Liver (tissue), 9 donors: ENCODE measurements around the gene PSMG1. TPM values are rescaled to one million over a fixed set of nuclear protein-coding genes. Genes with fewer than 3 reads are reported as not detected.
"Not testable (repeated sequence)": the region's sequence is repeated elsewhere in the genome, so short reads cannot be mapped to it uniquely, and the experiment has no call there.

Source experiments
- DNase-seq: peaks from one replicate; pipeline ENCODE4 v3.0.0-alpha.2; 2017; ENCODE audit warnings: low spot score
- H3K27ac ChIP-seq, 2 donors: one replicate each; pipeline ENCODE4 v1.7.0; 2013; ENCODE audit warnings: inconsistent platforms in 2 of 2, low read length in 2 of 2, control low read depth in 1 of 2, low read depth in 1 of 2, mild to moderate bottlenecking in 1 of 2
- H3K27me3 ChIP-seq, 4 donors: one replicate each; pipeline versions ENCODE4 v1.6.1 to v1.7.0; 2013; ENCODE audit warnings: low read length in 3 of 4, inconsistent platforms in 1 of 4, mild to moderate bottlenecking in 1 of 4, moderate library complexity in 1 of 4; ENCODE audit not compliant: control insufficient read depth in 4 of 4, insufficient read depth in 4 of 4
- H3K36me3 ChIP-seq, 4 donors: one replicate each; pipeline versions ENCODE4 v1.6.1 to v1.7.0; 2013; ENCODE audit warnings: low read length in 3 of 4, mild to moderate bottlenecking in 3 of 4, low read depth in 1 of 4, moderate library complexity in 1 of 4; ENCODE audit not compliant: control insufficient read depth in 4 of 4, insufficient read depth in 3 of 4
- H3K4me1 ChIP-seq, 4 donors: one replicate each; pipeline versions ENCODE4 v1.6.1 to v1.7.0; 2013; ENCODE audit warnings: low read length in 3 of 4, mild to moderate bottlenecking in 3 of 4, moderate library complexity in 1 of 4; ENCODE audit not compliant: control insufficient read depth in 4 of 4, insufficient read depth in 4 of 4
- H3K4me3 ChIP-seq, 3 donors: one replicate each; pipeline versions ENCODE4 v1.6.1 to v1.7.0; 2013; ENCODE audit warnings: low read length in 3 of 3, control low read depth in 1 of 3, low read depth in 1 of 3, mild to moderate bottlenecking in 1 of 3
- H3K9ac ChIP-seq, 2 donors: one replicate each; pipeline ENCODE4 v1.7.0; 2013; ENCODE audit warnings: low read length in 2 of 2, mild to moderate bottlenecking in 2 of 2, moderate library complexity in 2 of 2, control low read depth in 1 of 2, low read depth in 1 of 2
- H3K9me3 ChIP-seq, 4 donors: one replicate each; pipeline versions ENCODE4 v1.6.1 to v1.7.0; 2013; ENCODE audit warnings: low read length in 3 of 4; ENCODE audit not compliant: control insufficient read depth in 4 of 4
- ATF3 ChIP-seq: IDR thresholded peaks from 2 replicates; pipeline ENCODE4 v1.6.1; 2016; ENCODE audit warnings: antibody characterized with exemption
- CTCF ChIP-seq: fragments of 150-350 bp; IDR thresholded peaks from 2 replicates; pipeline ENCODE4 v1.5.1; 2017; ENCODE audit warnings: improper control_type of control experiment, low read depth, low read length; ENCODE audit not compliant: missing input control
- FOXA2 ChIP-seq: IDR thresholded peaks from 2 replicates; pipeline ENCODE4 v1.6.1; 2016; ENCODE audit warnings: antibody characterized with exemption
- GABPA ChIP-seq, 2 donors: IDR thresholded peaks in 1 of 2; conservative IDR thresholded peaks in 1 of 2; 2 replicates each; pipeline ENCODE4 v1.6.1; 2016; ENCODE audit warnings: antibody characterized with exemption in 2 of 2, mild to moderate bottlenecking in 1 of 2, moderate library complexity in 1 of 2
- HNF4A ChIP-seq, 2 donors: conservative IDR thresholded peaks; 2 replicates each; pipeline ENCODE4 v1.6.1; 2016; ENCODE audit warnings: antibody characterized with exemption in 2 of 2, mild to moderate bottlenecking in 2 of 2
- HNF4G ChIP-seq: IDR thresholded peaks from 2 replicates; pipeline ENCODE4 v1.6.1; 2016; ENCODE audit warnings: antibody characterized with exemption
- JUND ChIP-seq, 2 donors: IDR thresholded peaks; 2 replicates each; pipeline ENCODE4 v1.6.1; 2016; ENCODE audit warnings: antibody characterized with exemption in 2 of 2
- MAX ChIP-seq: IDR thresholded peaks from 2 replicates; pipeline ENCODE4 v1.6.1; 2016; ENCODE audit warnings: antibody characterized with exemption
- NR2F2 ChIP-seq: IDR thresholded peaks from 2 replicates; pipeline ENCODE4 v1.6.1; 2016; ENCODE audit warnings: antibody characterized with exemption
- RAD21 ChIP-seq, 2 donors: IDR thresholded peaks; 2 replicates each; pipeline ENCODE4 v1.6.1; 2016; ENCODE audit warnings: antibody characterized with exemption in 2 of 2, mild to moderate bottlenecking in 2 of 2
- REST ChIP-seq: IDR thresholded peaks from 2 replicates; pipeline ENCODE4 v1.6.1; 2016; ENCODE audit warnings: antibody characterized with exemption, mild to moderate bottlenecking
- RXRA ChIP-seq, 2 donors: IDR thresholded peaks; 2 replicates each; pipeline ENCODE4 v1.6.1; 2017 to 2018; ENCODE audit warnings: antibody characterized with exemption in 2 of 2, mild to moderate bottlenecking in 1 of 2
- SP1 ChIP-seq: IDR thresholded peaks from 2 replicates; pipeline ENCODE4 v1.6.1; 2018; ENCODE audit warnings: antibody characterized with exemption, mild to moderate bottlenecking
- TAF1 ChIP-seq: conservative IDR thresholded peaks from 2 replicates; pipeline ENCODE4 v1.6.1; 2016; ENCODE audit warnings: antibody characterized with exemption, mild to moderate bottlenecking
- YY1 ChIP-seq: IDR thresholded peaks from 2 replicates; pipeline ENCODE4 v1.6.1; 2016; ENCODE audit warnings: antibody characterized with exemption, mild to moderate bottlenecking
- ZBTB33 ChIP-seq: IDR thresholded peaks from 2 replicates; pipeline ENCODE4 v1.6.1; 2016; ENCODE audit warnings: antibody characterized with exemption
- WGBS: extraction: QIAGEN DNeasy Blood & Tissue Kit; methylation state at CpG from one replicate; pipeline ENCODE4 v1.1.7; 2013; 5-methylcytosine and 5-hydroxymethylcytosine counted together
- polyA plus RNA-seq, 2 donors: library from polyadenylated mRNA; stranded (reverse) in 1 of 2; unstranded in 1 of 2; fragments of 200-250 nt in 1 of 2; fragments of >200 nt in 1 of 2; fragmentation: Nextera tagmentation in 1 of 2; extraction: Ambion mirVana in 1 of 2; gene quantifications; one replicate each; pipeline versions ENCODE4 v1.2.1 to v1.2.3, GENCODE V29; 2013 to 2015
- total RNA-seq, 2 donors: library from RNA; depleted of rRNA; stranded (reverse); fragments of >200 nt; gene quantifications; one replicate each; pipeline ENCODE4 v1.2.3, GENCODE V29; 2014
- donor health status: healthy.
- donor health status: healthy.
- donor health status: healthy.
- donor health status: healthy.
- donor health status: healthy.

The PSMG1 gene
- total and polyA plus RNA-seq, 4 donors: 23.9 to 32.3 (median 30.7) TPM

- H3K4me3 ChIP-seq: no peak overlapping the region
- peaks cover 0 to 11% (median 5%) of the 10 kb centered on the region in 4 donors for H3K9me3 ChIP-seq
- 72% methylated on average over 3 of the region's 3 CpGs for WGBS
- no peak for DNase-seq
- no peaks in the 10 kb centered on the region for H3K4me1 ChIP-seq
- no peaks in the 10 kb centered on the region for H3K27me3 ChIP-seq
- no peaks in the 10 kb centered on the region for H3K36me3 ChIP-seq
- no peak overlapping the region for H3K27ac ChIP-seq
- no peak overlapping the region for H3K9ac ChIP-seq
- TF ChIP-seq JUND (IDR thresholded peaks at IDR 0.05) (no peak), SP1 (no peak), ZBTB33 (no peak), RAD21 (IDR thresholded peaks at IDR 0.05) (no peak)
Measured at GRCh38 chr21:39161064-39161463, 22.2 kb downstream of the PSMG1 start.

GRCh38 chr21:39159342-39160063, 23.7 kb downstream of the PSMG1 start:
- no peaks in the 10 kb centered on the region for H3K27me3 ChIP-seq
- TF ChIP-seq MAX (no peak), GABPA (IDR thresholded peaks at IDR 0.05 in 1 of 2, conservative IDR thresholded peaks at IDR 0.05 in 1 of 2) (no peak), SP1 (no peak), HNF4G (no peak), CTCF (no peak), FOXA2 (no peak), YY1 (no peak), HNF4A (conservative IDR thresholded peaks at IDR 0.05) (no peak), ZBTB33 (no peak), TAF1 (no peak), ATF3 (no peak), REST (no peak), JUND (IDR thresholded peaks at IDR 0.05) (no peak), RXRA (IDR thresholded peaks at IDR 0.05) (no peak), NR2F2 (no peak)
- no peak overlapping the region for H3K4me3 ChIP-seq
- H3K9ac ChIP-seq: no peak overlapping the region
- 86% methylated on average over 7 of the region's 7 CpGs for WGBS
- peaks cover 0 to 4% (median 2%) of the 10 kb centered on the region in 4 donors for H3K9me3 ChIP-seq
- H3K27ac ChIP-seq: no peak overlapping the region
- H3K4me1 ChIP-seq: no peaks in the 10 kb centered on the region
- no peaks in the 10 kb centered on the region for H3K36me3 ChIP-seq
- DNase-seq: no peak

- not testable (repeated sequence) for H3K9ac ChIP-seq
- WGBS: 97% methylated on average over 34 of the region's 34 CpGs
Measured at GRCh38 chr21:39157241-39157640, 26.0 kb downstream of the PSMG1 start.

More at GRCh38 chr21:39157241-39157640, 26.0 kb downstream of the PSMG1 start:
- not testable (repeated sequence) for H3K4me1 ChIP-seq, H3K4me3 ChIP-seq, H3K36me3 ChIP-seq, H3K27ac ChIP-seq, H3K27me3 ChIP-seq, H3K9me3 ChIP-seq, DNase-seq
